Measurements from ENCODE around the gene NFS1.
"Not testable (repeated sequence)": the region's sequence is repeated elsewhere in the genome, so short reads cannot be mapped to it uniquely, and the experiment has no call there.

Gene NFS1

GRCh38 chr20:35695245-35695749 is 3.9 kb downstream of the NFS1 start:
- Histone ChIP-seq H3K27ac (replicated peaks) (no peak overlapping the region), H3K27me3 (ENCODE audit: insufficient read depth, poor library complexity, severe bottlenecking) (no peaks in the 10 kb centered on the region), H3K4me3 (replicated peaks; ENCODE audit: insufficient read depth, low read length) (no peak overlapping the region)
- TF ChIP-seq REST (IDR thresholded peaks at IDR 0.05; ENCODE audit: insufficient replicate concordance, low read depth) (no peak), GABPA (IDR thresholded peaks at IDR 0.05; ENCODE audit: low read depth) (no peak), CTCF (IDR thresholded peaks at IDR 0.05; ENCODE audit: insufficient read depth, low read length) (no peak), SPI1 (IDR thresholded peaks at IDR 0.05; ENCODE audit: borderline replicate concordance, low read depth) (no peak), POLR2AphosphoS5 (IDR thresholded peaks at IDR 0.05; ENCODE audit: low read depth) (no peak)
- DNase-seq (ENCODE audit: low read depth in 1 of 2, low spot score in 1 of 2), result no peak

GRCh38 chr20:35690265-35690664 is 8.9 kb downstream of the NFS1 start:
- TF ChIP-seq REST (IDR thresholded peaks at IDR 0.05; ENCODE audit: insufficient replicate concordance, low read depth) (no peak), CTCF (IDR thresholded peaks at IDR 0.05; ENCODE audit: insufficient read depth, low read length) (no peak), POLR2AphosphoS5 (IDR thresholded peaks at IDR 0.05; ENCODE audit: low read depth) (no peak), GABPA (IDR thresholded peaks at IDR 0.05; ENCODE audit: low read depth) (no peak), SPI1 (IDR thresholded peaks at IDR 0.05; ENCODE audit: borderline replicate concordance, low read depth) (no peak)
- no peak for DNase-seq (ENCODE audit: low read depth in 1 of 2, low spot score in 1 of 2)
- Histone ChIP-seq H3K27me3 (ENCODE audit: insufficient read depth, poor library complexity, severe bottlenecking) (no peaks in the 10 kb centered on the region), H3K27ac (replicated peaks) (no peak overlapping the region), H3K4me3 (replicated peaks; ENCODE audit: insufficient read depth, low read length) (no peak overlapping the region)

GRCh38 chr20:35686872-35687271 is 12.3 kb downstream of the NFS1 start:
- not testable (repeated sequence) for H3K27me3 ChIP-seq (ENCODE audit: insufficient read depth, poor library complexity, severe bottlenecking); H3K4me3 ChIP-seq (replicated peaks; ENCODE audit: insufficient read depth, low read length); H3K27ac ChIP-seq (replicated peaks); DNase-seq (ENCODE audit: low read depth in 1 of 2, low spot score in 1 of 2)

GRCh38 chr20:35685368-35685767 is 13.8 kb downstream of the NFS1 start:
- H3K4me3 ChIP-seq (replicated peaks; ENCODE audit: insufficient read depth, low read length); H3K27me3 ChIP-seq (ENCODE audit: insufficient read depth, poor library complexity, severe bottlenecking); H3K27ac ChIP-seq (replicated peaks); DNase-seq (ENCODE audit: low read depth in 1 of 2, low spot score in 1 of 2): not testable (repeated sequence)

- H3K4me3 ChIP-seq (replicated peaks; ENCODE audit: insufficient read depth, low read length), result no peak overlapping the region
- DNase-seq (ENCODE audit: low read depth in 1 of 2, low spot score in 1 of 2), result no peak
- TF ChIP-seq REST (IDR thresholded peaks at IDR 0.05; ENCODE audit: insufficient replicate concordance, low read depth) (no peak), POLR2AphosphoS5 (IDR thresholded peaks at IDR 0.05; ENCODE audit: low read depth) (no peak), CTCF (IDR thresholded peaks at IDR 0.05; ENCODE audit: insufficient read depth, low read length) (no peak), GABPA (IDR thresholded peaks at IDR 0.05; ENCODE audit: low read depth) (no peak), SPI1 (IDR thresholded peaks at IDR 0.05; ENCODE audit: borderline replicate concordance, low read depth) (no peak)
- H3K27me3 ChIP-seq (ENCODE audit: insufficient read depth, poor library complexity, severe bottlenecking), result no peaks in the 10 kb centered on the region
- no peak overlapping the region for H3K27ac ChIP-seq (replicated peaks)
Observed at GRCh38 chr20:35681960-35682359, 17.2 kb downstream of the NFS1 start.

Data from HL-60 (cell line).